GM10266 (cell line): ENCODE results near the gene RAB9B.
"Not testable (repeated sequence)": the region's sequence is repeated elsewhere in the genome, so short reads cannot be mapped to it uniquely, and the experiment has no call there.

Experiments
- DNase-seq: peaks from one replicate; pipeline ENCODE4 v3.0.0; 2012; ENCODE audit errors: extremely low spot score
- TF ChIP-seq, protein P1 (sequence below): IDR thresholded peaks from 2 replicates; pipeline ENCODE4 v1.5.1; 2012; ENCODE audit warnings: mild to moderate bottlenecking, low read depth; ENCODE audit not compliant: control insufficient read depth, insufficient read depth; ENCODE audit errors: missing control alignments

Gene RAB9B

DNA sequence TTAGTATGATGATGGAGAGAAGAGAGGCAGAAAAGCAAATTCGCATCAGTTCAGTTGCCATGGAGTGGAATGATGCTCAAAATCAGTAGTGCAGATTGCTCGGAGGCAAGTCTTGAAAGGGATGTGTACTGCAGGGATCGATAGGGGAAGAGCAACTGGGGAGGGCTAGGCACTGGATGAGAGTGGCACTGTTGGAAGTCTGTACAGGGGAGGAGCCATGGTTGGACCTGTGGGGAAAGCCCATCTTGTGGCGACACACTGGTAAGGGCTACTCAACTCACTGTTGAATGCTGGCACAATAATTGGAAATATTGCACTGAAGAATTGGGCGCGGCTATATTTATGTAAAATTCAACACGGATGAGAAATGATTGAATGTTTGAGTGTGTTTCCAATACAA is 1.2 kb downstream of the RAB9B start:
- TF ChIP-seq, protein P1, sequence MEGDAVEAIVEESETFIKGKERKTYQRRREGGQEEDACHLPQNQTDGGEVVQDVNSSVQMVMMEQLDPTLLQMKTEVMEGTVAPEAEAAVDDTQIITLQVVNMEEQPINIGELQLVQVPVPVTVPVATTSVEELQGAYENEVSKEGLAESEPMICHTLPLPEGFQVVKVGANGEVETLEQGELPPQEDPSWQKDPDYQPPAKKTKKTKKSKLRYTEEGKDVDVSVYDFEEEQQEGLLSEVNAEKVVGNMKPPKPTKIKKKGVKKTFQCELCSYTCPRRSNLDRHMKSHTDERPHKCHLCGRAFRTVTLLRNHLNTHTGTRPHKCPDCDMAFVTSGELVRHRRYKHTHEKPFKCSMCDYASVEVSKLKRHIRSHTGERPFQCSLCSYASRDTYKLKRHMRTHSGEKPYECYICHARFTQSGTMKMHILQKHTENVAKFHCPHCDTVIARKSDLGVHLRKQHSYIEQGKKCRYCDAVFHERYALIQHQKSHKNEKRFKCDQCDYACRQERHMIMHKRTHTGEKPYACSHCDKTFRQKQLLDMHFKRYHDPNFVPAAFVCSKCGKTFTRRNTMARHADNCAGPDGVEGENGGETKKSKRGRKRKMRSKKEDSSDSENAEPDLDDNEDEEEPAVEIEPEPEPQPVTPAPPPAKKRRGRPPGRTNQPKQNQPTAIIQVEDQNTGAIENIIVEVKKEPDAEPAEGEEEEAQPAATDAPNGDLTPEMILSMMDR, result no peak
- DNase-seq, result no peak

DNA sequence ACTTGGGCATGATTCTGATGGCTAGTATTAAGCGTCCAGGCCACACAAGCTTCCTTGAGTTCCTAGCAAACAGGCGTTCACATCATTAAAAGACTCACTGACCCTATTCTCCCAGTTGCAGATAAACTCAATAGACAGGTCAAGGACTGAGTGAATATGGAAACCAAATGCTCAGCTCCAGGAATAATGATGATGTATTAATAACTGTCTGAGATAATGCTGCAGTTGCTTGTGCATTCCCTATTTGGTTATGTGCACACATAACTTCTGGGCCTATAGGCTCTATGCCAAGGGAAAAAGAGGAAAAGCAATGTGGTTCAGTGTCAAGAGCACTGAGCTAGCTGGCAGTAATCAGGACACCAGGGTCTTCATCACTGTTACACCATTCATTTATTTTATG is 3.5 kb downstream of the RAB9B start:
- TF ChIP-seq, protein P1, result no peak
- no peak for DNase-seq

DNA sequence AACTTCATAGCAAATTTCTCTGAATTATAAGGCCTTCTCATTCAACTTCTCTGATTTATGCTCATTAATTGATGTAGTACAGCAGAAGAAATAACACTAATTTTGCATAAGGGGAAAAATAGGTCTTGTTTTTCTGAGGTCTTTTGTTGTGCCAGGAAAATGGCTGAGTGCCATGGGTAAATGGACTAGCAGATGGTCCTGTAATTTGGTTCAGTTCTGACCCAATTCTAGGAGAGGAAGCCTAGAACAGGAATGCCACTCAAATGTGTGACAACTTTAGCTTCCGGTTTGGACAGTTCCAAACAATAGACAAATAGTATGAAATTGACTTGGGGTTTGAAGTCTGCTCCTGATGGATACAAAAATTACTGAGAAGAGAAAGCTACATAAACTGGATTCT is 6.2 kb downstream of the RAB9B start:
- DNase-seq, result no peak

DNA sequence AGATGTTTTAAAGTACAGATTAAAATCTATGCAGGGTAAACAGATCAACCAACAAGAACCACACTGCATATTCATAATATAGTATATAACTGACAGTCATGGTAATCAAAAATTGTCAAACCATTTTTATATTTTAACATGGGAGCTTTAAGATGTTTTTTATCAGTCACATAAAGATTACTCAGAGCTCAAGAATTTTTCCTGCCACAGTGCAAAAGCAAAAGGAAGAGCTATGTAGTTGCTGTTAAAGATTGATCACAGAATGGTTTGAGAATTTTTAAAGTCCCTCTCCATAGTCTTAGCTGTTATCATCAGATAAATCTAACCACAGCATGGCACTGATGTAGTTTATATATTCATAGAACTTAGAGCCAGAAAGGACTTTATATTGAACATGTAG is 8.5 kb downstream of the RAB9B start:
- TF ChIP-seq, protein P1, result no peak
- DNase-seq, result no peak

More for the DNA sequence above, 6.2 kb downstream of the RAB9B start:
- TF ChIP-seq, protein P1, result no peak

DNA sequence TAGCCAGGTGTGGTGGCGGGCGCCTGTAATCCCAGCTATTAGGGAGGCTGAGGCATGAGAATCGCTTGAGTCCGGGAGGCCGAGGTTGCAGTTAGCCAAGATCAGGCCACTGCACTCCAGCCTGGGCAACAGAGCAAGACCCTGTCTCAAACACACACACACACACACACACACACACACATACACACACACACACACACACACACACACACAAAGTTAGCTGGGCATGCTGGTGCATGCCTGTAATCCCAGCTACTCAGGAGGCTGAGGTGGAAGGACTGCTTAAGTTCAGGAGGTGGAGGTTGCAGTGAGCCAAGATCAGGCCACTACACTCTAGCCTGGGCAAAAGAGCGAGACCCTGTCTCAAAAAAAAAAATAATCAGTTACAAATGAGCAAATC is 11.3 kb downstream of the RAB9B start:
- not testable (repeated sequence) for DNase-seq

DNA sequence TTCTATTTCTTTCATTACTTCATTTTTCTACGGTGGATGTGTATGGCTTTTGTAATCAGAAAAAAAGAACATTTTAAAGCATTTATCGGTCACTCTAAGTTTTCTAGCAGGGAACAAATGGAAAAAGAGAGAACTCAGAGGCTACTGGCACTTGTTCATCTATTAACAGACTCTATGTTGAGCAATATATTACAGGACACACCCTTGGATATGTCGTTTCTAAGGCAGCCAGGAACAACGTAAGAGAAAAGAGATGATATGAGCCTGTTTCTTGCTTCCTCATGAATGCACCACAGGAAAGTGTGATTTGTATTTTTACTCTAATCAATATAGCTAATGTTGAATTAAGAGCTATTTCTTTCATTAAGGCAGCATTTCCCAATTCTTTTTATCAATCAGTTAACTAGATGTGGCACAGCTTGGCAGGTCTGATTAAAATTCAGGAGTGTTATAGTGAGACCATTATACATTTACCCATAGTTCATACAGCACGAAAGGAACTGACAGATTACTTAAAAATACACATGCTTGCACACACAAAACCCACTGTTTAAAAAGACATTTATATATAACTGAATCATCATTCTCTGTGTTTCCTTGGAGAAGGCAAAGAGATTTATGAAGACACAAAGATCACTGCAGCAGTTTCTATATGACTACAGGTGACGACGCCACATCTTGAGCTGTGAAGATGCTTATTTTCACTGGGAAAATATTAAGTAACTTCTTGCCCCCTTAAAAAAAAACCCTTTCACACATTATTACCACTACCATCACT is 13.0 kb downstream of the RAB9B start:
- no peak for DNase-seq
- TF ChIP-seq, protein P1, result no peak

DNA sequence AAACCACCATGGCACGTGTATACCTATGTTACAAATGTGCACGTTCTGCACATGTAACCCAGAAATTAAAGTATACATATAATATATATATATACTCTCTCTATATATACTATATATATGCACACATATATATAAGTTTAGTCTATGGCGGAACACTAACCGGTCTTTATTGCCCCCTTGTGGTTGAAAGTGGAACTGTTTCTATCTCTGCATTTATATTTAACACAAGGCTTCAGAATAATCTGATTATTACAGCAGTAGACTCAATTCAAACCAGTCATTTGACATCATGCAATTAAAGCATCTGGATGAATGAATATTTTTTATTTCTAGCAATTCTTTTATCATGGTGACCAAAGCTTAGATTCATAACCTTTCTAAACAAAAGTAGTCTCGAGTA is 14.6 kb downstream of the RAB9B start:
- TF ChIP-seq, protein P1, result peak; percentile 45
- DNase-seq, result peak; percentile 5

DNA sequence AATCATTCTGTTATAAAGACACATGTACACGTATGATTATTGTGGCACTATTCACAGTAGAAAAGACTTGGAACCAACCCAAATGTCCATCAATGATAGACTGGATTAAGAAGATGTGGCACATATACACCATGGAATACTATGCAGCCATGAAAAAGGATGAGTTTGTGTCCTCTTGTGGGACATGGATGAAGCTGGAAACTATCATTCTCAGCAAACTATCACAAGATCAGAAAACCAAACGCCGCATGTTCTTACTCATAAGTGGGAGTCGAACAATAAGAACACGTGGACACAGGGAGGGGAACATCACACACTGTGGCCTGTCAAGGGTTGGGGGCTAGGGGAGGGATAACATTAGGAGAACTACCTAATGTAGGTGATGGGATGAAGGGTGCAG is 15.0 kb downstream of the RAB9B start:
- DNase-seq, result not testable (repeated sequence)
